Breast epithelium (tissue), 3 donors: Measurements from ENCODE around the gene DGKB.

ENCODE experiments used
- POLR2A ChIP-seq: fragments of 450-650 bp; IDR thresholded peaks from one replicate; pipeline ENCODE4 v1.6.1; 2016; ENCODE audit warnings: antibody characterized with exemption, mild to moderate bottlenecking, moderate library complexity
- POLR2AphosphoS5 ChIP-seq, 3 donors: sonication (generic); formaldehyde crosslinking; IDR thresholded peaks; one replicate each; pipeline ENCODE4 v1.6.1; 2017; ENCODE audit warnings: antibody characterized with exemption in 3 of 3

DNA sequence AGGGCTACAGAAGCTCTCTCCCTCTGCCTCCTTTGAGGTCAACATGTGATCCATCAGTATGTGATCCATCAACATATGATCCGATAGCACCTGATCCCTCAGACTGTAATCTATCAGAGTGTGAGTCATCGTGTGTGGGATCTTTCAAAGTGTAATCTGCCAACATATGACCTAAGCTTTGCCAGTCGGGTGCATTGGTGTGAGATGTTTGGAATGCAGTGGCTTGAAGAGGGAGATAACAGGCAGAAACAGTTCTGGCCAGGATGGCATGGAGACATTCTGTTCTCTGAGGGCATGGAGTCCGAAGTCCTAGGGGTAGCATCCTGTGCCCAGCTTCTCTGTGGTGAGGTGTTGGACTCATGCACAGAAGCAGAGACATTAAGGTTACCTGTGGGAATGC is 695.4 kb downstream of the DGKB start:
- TF ChIP-seq POLR2AphosphoS5 (IDR thresholded peaks at IDR 0.05): no peak
- TF ChIP-seq POLR2A: no peak
